SU-DHL-6 (cell line): ENCODE data around the gene ARHGAP44.

ENCODE experiments used
- H2AFZ ChIP-seq: fragments of 200-600 bp; sonication (generic); 2 replicates; pipeline ENCODE4 v1.6.1; 2014; ENCODE audit warnings: low read depth, mild to moderate bottlenecking, moderate library complexity, mixed read lengths, antibody characterized with exemption, low read length; ENCODE audit not compliant: severe bottlenecking
- H3F3A ChIP-seq: fragments of 200-600 bp; shearing (Covaris generic); 2 replicates; pipeline ENCODE4 v1.6.0; 2016; ENCODE audit warnings: antibody characterized with exemption, mild to moderate bottlenecking; ENCODE audit not compliant: insufficient read depth
- H3K27ac ChIP-seq: fragments of 200-600 bp; sonication (generic); 2 replicates; pipeline ENCODE4 v1.5.1; 2016; ENCODE audit warnings: low read depth, mild to moderate bottlenecking, low read length, moderate library complexity, mixed read lengths
- H3K27me3 ChIP-seq: fragments of 200-600 bp; sonication (generic), shearing (Covaris generic); 2 replicates; pipeline ENCODE4 v1.6.0; 2014; ENCODE audit warnings: mild to moderate bottlenecking, low read length
- H3K36me3 ChIP-seq: fragments of 200-600 bp; sonication (generic); 2 replicates; pipeline ENCODE4 v1.6.1; 2014; ENCODE audit warnings: mild to moderate bottlenecking, low read length, mixed read lengths
- H3K4me2 ChIP-seq: fragments of 300-600, 200-600 bp; shearing (Covaris generic), sonication (generic); 2 replicates; pipeline ENCODE4 v1.6.0; 2014; ENCODE audit warnings: low read length, low read depth, mild to moderate bottlenecking; ENCODE audit not compliant: poor library complexity, severe bottlenecking
- H3K4me3 ChIP-seq: fragments of 200-600 bp; sonication (generic); 2 replicates; pipeline ENCODE4 v1.5.1; 2014; ENCODE audit warnings: antibody characterized with exemption, low read length, mild to moderate bottlenecking, mixed read lengths; ENCODE audit not compliant: insufficient read depth, poor library complexity, severe bottlenecking
- H3K79me2 ChIP-seq: fragments of 200-600 bp; sonication (generic); 2 replicates; pipeline ENCODE4 v1.6.1; 2014; ENCODE audit warnings: mild to moderate bottlenecking, low read length, moderate library complexity; ENCODE audit not compliant: insufficient read depth
- H3K9ac ChIP-seq: fragments of 200-600 bp; sonication (generic); 2 replicates; pipeline ENCODE4 v1.7.0; 2014; ENCODE audit warnings: mild to moderate bottlenecking, low read length
- H3K9me2 ChIP-seq: fragments of 200-600 bp; sonication (generic); replicated peaks from 2 replicates; pipeline ENCODE4 v1.6.1; 2014; ENCODE audit warnings: low read length; ENCODE audit not compliant: insufficient read depth
- H3K9me3 ChIP-seq: fragments of 200-600 bp; sonication (generic); 2 replicates; pipeline ENCODE4 v1.6.1; 2014; ENCODE audit warnings: low read length, mixed read lengths; ENCODE audit not compliant: insufficient read depth
- H4K20me1 ChIP-seq: fragments of 200-600 bp; sonication (generic); 2 replicates; pipeline ENCODE4 v1.6.1; 2014; ENCODE audit warnings: low read depth, mild to moderate bottlenecking, antibody characterized with exemption, low read length, moderate library complexity, mixed read lengths
- EZH2phosphoT487 ChIP-seq: fragments of 200-600 bp; sonication (generic), shearing (Covaris generic); conservative IDR thresholded peaks from 2 replicates; pipeline ENCODE4 v1.6.1; 2018; ENCODE audit warnings: mild to moderate bottlenecking, antibody characterized with exemption, low read length, moderate library complexity, mixed read lengths
- TF ChIP-seq, protein P1 (sequence below): fragments of 200-600 bp; sonication (generic); IDR thresholded peaks from one replicate; pipeline ENCODE4 v1.5.1; 2017; ENCODE audit warnings: antibody characterized with exemption, mild to moderate bottlenecking, low read length, moderate library complexity; ENCODE audit not compliant: insufficient read depth, poor library complexity, severe bottlenecking

The ARHGAP44 gene

DNA sequence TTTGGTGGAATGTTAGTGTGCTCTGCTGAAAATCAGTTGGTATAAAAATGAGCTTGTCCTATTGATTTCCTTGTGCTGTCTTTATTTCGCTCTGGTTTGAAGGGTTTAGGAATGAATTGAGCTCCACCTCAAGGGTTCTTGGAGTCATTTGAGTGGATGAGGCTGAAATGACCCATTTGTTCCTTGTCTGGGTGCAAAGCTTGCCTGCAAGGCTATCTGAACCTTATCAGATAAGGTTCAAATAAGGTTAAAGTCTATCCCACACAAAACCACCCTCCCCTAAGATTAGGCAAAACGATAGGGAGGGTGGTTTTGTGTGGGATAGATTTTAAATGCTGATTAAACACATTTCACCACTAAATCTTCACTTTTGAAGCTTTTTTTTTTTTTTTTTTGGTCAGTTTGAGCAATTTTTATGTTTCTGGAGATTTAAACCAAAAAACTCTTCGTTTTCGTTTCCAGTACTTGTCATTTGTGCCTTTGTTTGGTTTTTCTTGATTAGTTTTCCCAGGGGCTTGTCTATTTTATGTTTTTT, 62.7 kb downstream of the ARHGAP44 start:
- no peaks in the 10 kb centered on the region for H3K27me3 ChIP-seq
- no peaks in the 10 kb centered on the region for H3K36me3 ChIP-seq
- no peak overlapping the region for H3K27ac ChIP-seq
- H3F3A ChIP-seq = no peaks in the 10 kb centered on the region
- no peak overlapping the region for H3K4me2 ChIP-seq
- no peak overlapping the region for H3K9ac ChIP-seq
- H3K4me3 ChIP-seq = no peak overlapping the region
- H2AFZ ChIP-seq = no peak overlapping the region
- H3K9me3 ChIP-seq = no peaks in the 10 kb centered on the region
- no peaks in the 10 kb centered on the region for H4K20me1 ChIP-seq
- TF ChIP-seq, protein P1, sequence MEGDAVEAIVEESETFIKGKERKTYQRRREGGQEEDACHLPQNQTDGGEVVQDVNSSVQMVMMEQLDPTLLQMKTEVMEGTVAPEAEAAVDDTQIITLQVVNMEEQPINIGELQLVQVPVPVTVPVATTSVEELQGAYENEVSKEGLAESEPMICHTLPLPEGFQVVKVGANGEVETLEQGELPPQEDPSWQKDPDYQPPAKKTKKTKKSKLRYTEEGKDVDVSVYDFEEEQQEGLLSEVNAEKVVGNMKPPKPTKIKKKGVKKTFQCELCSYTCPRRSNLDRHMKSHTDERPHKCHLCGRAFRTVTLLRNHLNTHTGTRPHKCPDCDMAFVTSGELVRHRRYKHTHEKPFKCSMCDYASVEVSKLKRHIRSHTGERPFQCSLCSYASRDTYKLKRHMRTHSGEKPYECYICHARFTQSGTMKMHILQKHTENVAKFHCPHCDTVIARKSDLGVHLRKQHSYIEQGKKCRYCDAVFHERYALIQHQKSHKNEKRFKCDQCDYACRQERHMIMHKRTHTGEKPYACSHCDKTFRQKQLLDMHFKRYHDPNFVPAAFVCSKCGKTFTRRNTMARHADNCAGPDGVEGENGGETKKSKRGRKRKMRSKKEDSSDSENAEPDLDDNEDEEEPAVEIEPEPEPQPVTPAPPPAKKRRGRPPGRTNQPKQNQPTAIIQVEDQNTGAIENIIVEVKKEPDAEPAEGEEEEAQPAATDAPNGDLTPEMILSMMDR = no peak
- TF ChIP-seq EZH2phosphoT487 = no peak
- no peaks in the 10 kb centered on the region for H3K79me2 ChIP-seq
- H3K9me2 ChIP-seq = no peaks in the 10 kb centered on the region

DNA sequence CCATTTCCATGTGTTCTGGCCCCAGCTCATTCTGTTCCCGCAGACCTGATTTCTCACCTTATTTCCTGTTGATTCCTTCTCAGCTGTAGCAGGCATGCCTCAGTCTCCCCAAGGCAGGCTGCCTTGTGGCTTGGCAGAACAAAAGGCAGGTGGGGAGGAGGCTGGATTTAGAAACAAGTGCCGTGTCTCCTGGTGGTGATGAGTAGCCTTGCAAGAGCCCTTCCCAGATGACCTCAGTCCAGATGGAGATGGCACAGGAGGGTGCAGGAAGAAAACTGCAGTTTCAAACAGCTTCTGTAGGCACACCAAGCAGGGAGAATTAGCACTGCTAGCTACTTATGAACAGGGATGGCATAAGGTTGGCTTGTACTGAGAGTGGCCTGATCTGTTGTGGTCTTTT, 64.6 kb downstream of the ARHGAP44 start:
- no peak overlapping the region for H3K9ac ChIP-seq
- no peak overlapping the region for H2AFZ ChIP-seq
- H3K36me3 ChIP-seq = no peaks in the 10 kb centered on the region
- H3F3A ChIP-seq = no peaks in the 10 kb centered on the region
- H3K79me2 ChIP-seq = no peaks in the 10 kb centered on the region
- no peaks in the 10 kb centered on the region for H3K27me3 ChIP-seq
- H3K9me3 ChIP-seq = peaks cover 9% of the 10 kb centered on the region; the same call in 1 of the 2 replicates
- TF ChIP-seq, protein P1 = no peak
- no peak for TF ChIP-seq EZH2phosphoT487
- H3K4me2 ChIP-seq = no peak overlapping the region
- H3K27ac ChIP-seq = no peak overlapping the region
- no peaks in the 10 kb centered on the region for H3K9me2 ChIP-seq
- no peak overlapping the region for H3K4me3 ChIP-seq
- H4K20me1 ChIP-seq = no peaks in the 10 kb centered on the region

DNA sequence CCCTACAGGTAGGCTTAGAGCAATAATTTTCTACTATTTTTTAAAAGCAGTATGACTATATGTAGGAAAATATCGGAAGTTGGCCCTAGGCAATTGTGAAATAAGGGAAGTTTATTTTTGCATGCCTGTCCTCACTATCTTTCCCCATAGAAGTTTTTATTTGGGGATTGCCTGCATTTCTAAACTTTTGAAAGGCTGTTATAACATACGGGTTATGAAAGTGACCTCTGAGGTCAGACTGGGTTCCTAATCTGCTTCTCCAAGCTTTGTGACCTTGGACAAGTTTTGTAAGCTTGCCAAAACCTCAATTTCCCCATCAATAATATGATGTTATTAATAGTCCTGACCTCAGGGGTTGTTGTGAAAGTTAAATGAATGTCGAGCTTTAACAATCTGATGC, 67.1 kb downstream of the ARHGAP44 start:
- no peaks in the 10 kb centered on the region for H3K36me3 ChIP-seq
- H3K9me2 ChIP-seq = no peaks in the 10 kb centered on the region

More for the DNA sequence above, 67.1 kb downstream of the ARHGAP44 start:
- no peak overlapping the region for H3K9ac ChIP-seq
- H4K20me1 ChIP-seq = no peaks in the 10 kb centered on the region
- TF ChIP-seq EZH2phosphoT487 = no peak
- TF ChIP-seq, protein P1 = no peak
- H3K27me3 ChIP-seq = no peaks in the 10 kb centered on the region
- no peak overlapping the region for H3K4me2 ChIP-seq
- H3K27ac ChIP-seq = no peak overlapping the region
- H3K9me3 ChIP-seq = peaks cover 9% of the 10 kb centered on the region; the same call in 1 of the 2 replicates
- H3K79me2 ChIP-seq = no peaks in the 10 kb centered on the region
- H3K4me3 ChIP-seq = no peak overlapping the region
- no peaks in the 10 kb centered on the region for H3F3A ChIP-seq
- H2AFZ ChIP-seq = no peak overlapping the region
